Smooth muscle cell (in vitro differentiated cells): ENCODE results near the gene TTL. TPM values are rescaled to one million over a fixed set of nuclear protein-coding genes. Genes with fewer than 3 reads are reported as not detected.

Experiments used
- DNase-seq: peaks from one replicate; lab custom pipeline; 2025; ENCODE audit not compliant: unreplicated experiment; lab: John Stamatoyannopoulos, UW
- H2AFZ ChIP-seq: fragments of 200-600 bp; sonication (generic); 2 replicates; pipeline ENCODE4 v1.6.0; 2016; ENCODE audit warnings: antibody characterized with exemption, low read depth, mild to moderate bottlenecking
- H3F3A ChIP-seq: fragments of 200-600 bp; sonication (generic); 2 replicates; pipeline ENCODE4 v1.6.0; 2017; ENCODE audit warnings: antibody characterized with exemption, low read depth
- H3K27ac ChIP-seq: fragments of 200-600 bp; sonication (generic); 2 replicates; pipeline ENCODE4 v1.5.1; 2016; ENCODE audit warnings: low read depth, mild to moderate bottlenecking
- H3K27me3 ChIP-seq: fragments of 200-600 bp; sonication (generic); 2 replicates; pipeline ENCODE4 v1.6.1; 2016; ENCODE audit warnings: low read depth, mild to moderate bottlenecking
- H3K36me3 ChIP-seq: fragments of 200-600 bp; sonication (generic); 2 replicates; pipeline ENCODE4 v1.5.1; 2016; ENCODE audit warnings: low read depth
- H3K4me1 ChIP-seq: fragments of 200-600 bp; sonication (generic); 2 replicates; pipeline ENCODE4 v1.5.1; 2016; ENCODE audit warnings: low read depth
- H3K4me2 ChIP-seq: fragments of 200-600 bp; sonication (generic); 2 replicates; pipeline ENCODE4 v1.6.0; 2016; ENCODE audit warnings: mild to moderate bottlenecking
- H3K4me3 ChIP-seq: fragments of 200-600 bp; sonication (generic); 2 replicates; pipeline ENCODE4 v1.5.1; 2016; ENCODE audit warnings: mild to moderate bottlenecking
- H3K79me2 ChIP-seq: fragments of 200-600 bp; sonication (generic); 2 replicates; pipeline ENCODE4 v1.6.0; 2016; ENCODE audit warnings: low read depth, mild to moderate bottlenecking
- H3K9ac ChIP-seq: fragments of 200-600 bp; sonication (generic); 2 replicates; pipeline ENCODE4 v1.6.0; 2016; ENCODE audit warnings: low read depth
- H3K9me3 ChIP-seq: fragments of 200-600 bp; sonication (generic); replicated peaks from 2 replicates; pipeline ENCODE4 v1.5.1; 2016; ENCODE audit warnings: low read depth
- H4K20me1 ChIP-seq: fragments of 200-600 bp; sonication (generic); 2 replicates; pipeline ENCODE4 v1.6.0; 2016; ENCODE audit warnings: low read depth
- CTCF ChIP-seq: fragments of 200-600 bp; sonication (generic); IDR thresholded peaks from 2 replicates; pipeline ENCODE4 v1.5.1; 2017; ENCODE audit warnings: borderline replicate concordance, mild to moderate bottlenecking, antibody characterized with exemption; ENCODE audit not compliant: insufficient read depth, poor library complexity, severe bottlenecking
- WGBS: methylation state at CpG from one replicate; pipeline ENCODE4 v1.1.7; 2016; ENCODE audit warnings: low lambda C conversion rate; 5-methylcytosine and 5-hydroxymethylcytosine counted together
- polyA plus RNA-seq: library from polyadenylated mRNA; unstranded; fragments of >200 nt; fragmentation: Nextera tagmentation; extraction: Ambion mirVana; gene quantifications from 2 replicates; pipeline ENCODE4 v1.2.1, GENCODE V29; 2016
- total RNA-seq: library from RNA; depleted of rRNA; stranded (reverse); fragments of >200 nt; gene quantifications from 2 replicates; pipeline ENCODE4 v1.2.3, GENCODE V29; 2014

Gene TTL
- total and polyA plus RNA-seq, 2 experiments from 2014 or later, result 33.2 to 36.7 TPM

- no peak overlapping the region for H2AFZ ChIP-seq
- WGBS, result 73% methylated on average over 2 of the region's 2 CpGs
These were observed 57.4 kb downstream of the TTL start for GRCh38 chr2:112539306-112539705.

GRCh38 chr2:112540906-112541305 lies 59.0 kb downstream of the TTL start:
- Histone ChIP-seq H3K27me3 (no peaks in the 10 kb centered on the region), H3K79me2 (peaks cover 31% of the 10 kb centered on the region), H3K9ac (no peak overlapping the region), H3K36me3 (no peaks in the 10 kb centered on the region), H3K4me3 (peak overlapping the region; percentile 82), H3K9me3 (no peaks in the 10 kb centered on the region), H3F3A (peaks cover 8% of the 10 kb centered on the region), H3K4me1 (peaks cover 14% of the 10 kb centered on the region), H4K20me1 (no peaks in the 10 kb centered on the region), H2AFZ (no peak overlapping the region), H3K4me2 (peak overlapping the region; percentile 94), H3K27ac (no peak overlapping the region)
- no peak for TF ChIP-seq CTCF
- 53% methylated on average over 2 of the region's 2 CpGs for WGBS
- no peak for DNase-seq

More at GRCh38 chr2:112539306-112539705, 57.4 kb downstream of the TTL start:
- no peaks in the 10 kb centered on the region for H3K27me3 ChIP-seq
- H3K4me2 ChIP-seq, result no peak overlapping the region
- peaks cover 18% of the 10 kb centered on the region for H3K79me2 ChIP-seq
- H3K4me1 ChIP-seq, result peaks cover 14% of the 10 kb centered on the region
- no peak for DNase-seq
- TF ChIP-seq CTCF, result no peak
- no peaks in the 10 kb centered on the region for H3K36me3 ChIP-seq
- no peak overlapping the region for H3K4me3 ChIP-seq
- no peaks in the 10 kb centered on the region for H3K9me3 ChIP-seq
- no peak overlapping the region for H3K9ac ChIP-seq
- H4K20me1 ChIP-seq, result no peaks in the 10 kb centered on the region
- peaks cover 8% of the 10 kb centered on the region for H3F3A ChIP-seq
- no peak overlapping the region for H3K27ac ChIP-seq

GRCh38 chr2:112541315-112542122 lies 59.6 kb downstream of the TTL start:
- WGBS, result 22% methylated on average over 34 of the region's 34 CpGs
- Histone ChIP-seq H3K27me3 (no peaks in the 10 kb centered on the region), H3K9ac (peak overlapping the region; percentile 51), H3K9me3 (no peaks in the 10 kb centered on the region), H3K79me2 (peaks cover 31% of the 10 kb centered on the region), H3F3A (peaks cover 8% of the 10 kb centered on the region), H4K20me1 (no peaks in the 10 kb centered on the region), H3K4me1 (peaks cover 14% of the 10 kb centered on the region), H3K27ac (peak overlapping the region; percentile 36), H2AFZ (peak overlapping the region; percentile 95), H3K36me3 (no peaks in the 10 kb centered on the region), H3K4me2 (peak overlapping the region; percentile 94), H3K4me3 (peak overlapping the region; percentile 82)
- DNase-seq, result peak; percentile 50
- TF ChIP-seq CTCF, result no peak
